Neutrophil (primary cell): ENCODE results near the gene PFKFB1.

ENCODE experiments used
- H3K27ac ChIP-seq: fragments of 200-600 bp; sonication (generic); 2 replicates; pipeline ENCODE4 v1.5.1; 2016; ENCODE audit warnings: mild to moderate bottlenecking, moderate library complexity
- H3K27me3 ChIP-seq: fragments of 200-600 bp; sonication (generic); 2 replicates; pipeline ENCODE4 v1.6.0; 2016; ENCODE audit warnings: mild to moderate bottlenecking
- H3K36me3 ChIP-seq: fragments of 200-600 bp; sonication (generic); 2 replicates; pipeline ENCODE4 v1.5.1; 2017
- H3K4me1 ChIP-seq, 2 experiments: fragments of 200-600 bp in 1 of 2; sonication (generic) in 1 of 2; 1 replicate in 1 of 2; 2 replicates in 1 of 2; pipeline versions ENCODE4 v1.5.1 to v1.6.1; 2013 to 2016; ENCODE audit warnings: low read depth in 1 of 2, low read length in 1 of 2, mild to moderate bottlenecking in 1 of 2, moderate library complexity in 1 of 2; ENCODE audit not compliant: control insufficient read depth in 1 of 2, insufficient read depth in 1 of 2
- H3K4me3 ChIP-seq, 2 experiments: fragments of 200-600 bp in 1 of 2; sonication (generic) in 1 of 2; 1 replicate in 1 of 2; 2 replicates in 1 of 2; pipeline ENCODE4 v1.5.1; 2013 to 2016; ENCODE audit warnings: low read depth in 1 of 2, low read length in 1 of 2, mild to moderate bottlenecking in 1 of 2, moderate library complexity in 1 of 2
- H3K9me3 ChIP-seq: fragments of 200-600 bp; sonication (generic); 2 replicates; pipeline ENCODE4 v1.5.1; 2016
- CTCF ChIP-seq: fragments of 200-600 bp; sonication (generic); IDR thresholded peaks from 2 replicates; pipeline ENCODE4 v1.5.1; 2016; ENCODE audit warnings: antibody characterized with exemption

Gene PFKFB1

GRCh38 chrX:54937416-54937815, 56.6 kb downstream of the PFKFB1 start:
- Histone ChIP-seq H3K4me1 (no peaks in the 10 kb centered on the region), H3K4me3 (no peak overlapping the region), H3K9me3 (no peaks in the 10 kb centered on the region), H3K36me3 (no peaks in the 10 kb centered on the region), H3K27me3 (no peaks in the 10 kb centered on the region), H3K27ac (no peak overlapping the region)
- no peak for TF ChIP-seq CTCF

- TF ChIP-seq CTCF = no peak
These were observed 58.7 kb downstream of the PFKFB1 start for GRCh38 chrX:54935306-54935705.

GRCh38 chrX:54934890-54935289, 59.1 kb downstream of the PFKFB1 start:
- no peak for TF ChIP-seq CTCF
- Histone ChIP-seq H3K4me1 (no peaks in the 10 kb centered on the region), H3K27ac (no peak overlapping the region), H3K9me3 (no peaks in the 10 kb centered on the region), H3K27me3 (no peaks in the 10 kb centered on the region), H3K36me3 (no peaks in the 10 kb centered on the region), H3K4me3 (no peak overlapping the region)

More at GRCh38 chrX:54935306-54935705, 58.7 kb downstream of the PFKFB1 start:
- Histone ChIP-seq H3K4me3 (no peak overlapping the region), H3K36me3 (no peaks in the 10 kb centered on the region), H3K27ac (no peak overlapping the region), H3K27me3 (no peaks in the 10 kb centered on the region), H3K9me3 (no peaks in the 10 kb centered on the region), H3K4me1 (no peaks in the 10 kb centered on the region)

- no peaks in the 10 kb centered on the region for H3K36me3 ChIP-seq
- no peak for TF ChIP-seq CTCF
These were observed 59.9 kb downstream of the PFKFB1 start for GRCh38 chrX:54934058-54934457.

GRCh38 chrX:54933150-54933826, 60.7 kb downstream of the PFKFB1 start:
- no peak overlapping the region for H3K4me3 ChIP-seq
- H3K9me3 ChIP-seq = no peaks in the 10 kb centered on the region
- H3K27me3 ChIP-seq = no peaks in the 10 kb centered on the region
- no peaks in the 10 kb centered on the region for H3K4me1 ChIP-seq
- TF ChIP-seq CTCF = no peak
- H3K27ac ChIP-seq = no peak overlapping the region
- no peaks in the 10 kb centered on the region for H3K36me3 ChIP-seq

More at GRCh38 chrX:54934058-54934457, 59.9 kb downstream of the PFKFB1 start:
- Histone ChIP-seq H3K27ac (no peak overlapping the region), H3K27me3 (no peaks in the 10 kb centered on the region), H3K4me1 (no peaks in the 10 kb centered on the region), H3K9me3 (no peaks in the 10 kb centered on the region), H3K4me3 (no peak overlapping the region)
